Measurements from ENCODE around the gene EMC9. TPM values are rescaled to one million over a fixed set of nuclear protein-coding genes. Genes with fewer than 3 reads are reported as not detected.
A peak's percentile ranks its signal among the peaks of the same experiment; 100 is the strongest.

Gene EMC9
- total RNA-seq, 4 donors from 2014 or later: 8.8 to 14.4 (median 12.2) TPM

- H3K4me3 ChIP-seq: no peak overlapping the region
- WGBS: 92% methylated on average over 3 of the region's 3 CpGs
- peaks cover 31 to 59% (median 53%) of the 10 kb centered on the region in 4 donors for H3K36me3 ChIP-seq
- H3K27ac ChIP-seq (replicated peaks in 1 of 4): no peak overlapping the region
- H3K9me3 ChIP-seq: no peaks in the 10 kb centered on the region
- no peaks in the 10 kb centered on the region for H3K27me3 ChIP-seq
- intact Hi-C loops (cut with DNase I): loop anchor here (10.0 kb wide), 1 partner anchor 285 kb away; no protein-coding TSS in a partner anchor
- DNase-seq (ENCODE audit: extremely low spot score): no peak
- no peak for TF ChIP-seq EP300 (IDR thresholded peaks at IDR 0.05)
- TF ChIP-seq POLR2A (IDR thresholded peaks at IDR 0.05; ENCODE audit: low read depth): no peak
- no peak for TF ChIP-seq CTCF (IDR thresholded peaks at IDR 0.05)
- TF ChIP-seq POLR2AphosphoS5 (IDR thresholded peaks at IDR 0.05): no peak
- H3K4me1 ChIP-seq: peaks cover 17 to 47% (median 38%) of the 10 kb centered on the region in 4 donors
Measured at GRCh38 chr14:24149302-24149969, 8.0 kb upstream of the EMC9 start.

- Histone ChIP-seq H3K27me3 (no peaks in the 10 kb centered on the region), H3K9me3 (no peaks in the 10 kb centered on the region), H3K4me1 (peaks cover 17 to 47% (median 38%) of the 10 kb centered on the region in 4 donors), H3K36me3 (peaks cover 27 to 53% (median 47%) of the 10 kb centered on the region in 4 donors), H3K4me3 (peak overlapping the region; percentile 63 to 92 (median 78)), H3K27ac (replicated peaks in 1 of 4) (peak overlapping the region; percentile 88 to 94 (median 90))
- WGBS: 12% methylated on average over 11 of the region's 29 CpGs
- no peak for DNase-seq (ENCODE audit: extremely low spot score)
- intact Hi-C loops (cut with DNase I): loop anchor here (10.0 kb wide), 1 partner anchor 287 kb away; no protein-coding TSS in a partner anchor
- no peak for TF ChIP-seq EP300 (IDR thresholded peaks at IDR 0.05)
- no peak for TF ChIP-seq POLR2A (IDR thresholded peaks at IDR 0.05; ENCODE audit: low read depth)
- no peak for TF ChIP-seq POLR2AphosphoS5 (IDR thresholded peaks at IDR 0.05)
- no peak for TF ChIP-seq CTCF (IDR thresholded peaks at IDR 0.05)
Measured at GRCh38 chr14:24147761-24148428, 6.5 kb upstream of the EMC9 start.

- intact Hi-C loops (cut with DNase I): loop anchor here (10.0 kb wide), 1 partner anchor 288 kb away; no protein-coding TSS in a partner anchor
- TF ChIP-seq POLR2AphosphoS5 (IDR thresholded peaks at IDR 0.05): peak; percentile 74 to 82
- TF ChIP-seq POLR2A (IDR thresholded peaks at IDR 0.05; ENCODE audit: low read depth): no peak
- peaks cover 19 to 53% (median 42%) of the 10 kb centered on the region in 4 donors for H3K4me1 ChIP-seq
- H3K4me3 ChIP-seq: peak within 1 kb of the TSS; percentile 63 to 92 (median 78)
- H3K9me3 ChIP-seq: no peaks in the 10 kb centered on the region
- H3K27ac ChIP-seq (replicated peaks in 1 of 4): peak within 1 kb of the TSS; percentile 88 to 94 (median 90)
- H3K27me3 ChIP-seq: no peaks in the 10 kb centered on the region
- peaks cover 20 to 46% (median 40%) of the 10 kb centered on the region in 4 donors for H3K36me3 ChIP-seq
- DNase-seq (ENCODE audit: extremely low spot score): peak; percentile 100
- WGBS: 0% methylated on average over 41 of the region's 57 CpGs
Measured at GRCh38 chr14:24146978-24147760, 5.8 kb upstream of the EMC9 start, which contains the start of gene RNF31. Gene RNF31 (plus strand): TSS chr14:24147498. CDS start chr14:24147699, 201 bp downstream.

GRCh38 chr14:24146453-24146977 is 5.1 kb upstream of the EMC9 start, which contains the start of gene PSME2:
Gene PSME2 (minus strand): TSS chr14:24146610. CDS start chr14:24146581, 29 bp downstream.
- TF ChIP-seq POLR2A (IDR thresholded peaks at IDR 0.05; ENCODE audit: low read depth) (no peak), POLR2AphosphoS5 (IDR thresholded peaks at IDR 0.05) (peak; percentile 29 to 71), CTCF (IDR thresholded peaks at IDR 0.05) (no peak), EP300 (IDR thresholded peaks at IDR 0.05) (no peak)
- Histone ChIP-seq H3K27me3 (no peaks in the 10 kb centered on the region), H3K4me3 (peak within 1 kb of the TSS; percentile 63 to 92 (median 78)), H3K9me3 (no peaks in the 10 kb centered on the region), H3K27ac (replicated peaks in 1 of 4) (peak within 1 kb of the TSS; percentile 88 to 94 (median 90)), H3K36me3 (peaks cover 15 to 40% (median 34%) of the 10 kb centered on the region in 4 donors), H3K4me1 (peaks cover 22 to 57% (median 46%) of the 10 kb centered on the region in 4 donors)
- intact Hi-C loops (cut with DNase I): loop anchor here (10.0 kb wide), 1 partner anchor 288 kb away; no protein-coding TSS in a partner anchor
- peak; percentile 98 for DNase-seq (ENCODE audit: extremely low spot score)
- 0% methylated on average over 15 of the region's 25 CpGs for WGBS
